Stomach smooth muscle (tissue), 2 donors: ENCODE results near the gene LBHD2.

Source experiments
- H3K27ac ChIP-seq: one replicate; pipeline ENCODE4 v1.7.0; 2013; ENCODE audit warnings: mild to moderate bottlenecking, low read length, inconsistent platforms
- H3K27me3 ChIP-seq, 2 donors: one replicate each; pipeline ENCODE4 v1.7.0; 2013; ENCODE audit warnings: low read length in 2 of 2; ENCODE audit not compliant: insufficient read depth in 2 of 2, control insufficient read depth in 1 of 2
- H3K36me3 ChIP-seq, 2 donors: one replicate each; pipeline ENCODE4 v1.7.0; 2013; ENCODE audit warnings: low read length in 2 of 2; ENCODE audit not compliant: control insufficient read depth in 2 of 2, insufficient read depth in 2 of 2
- H3K4me1 ChIP-seq: one replicate; pipeline ENCODE4 v1.7.0; 2013; ENCODE audit warnings: low read length; ENCODE audit not compliant: control insufficient read depth, insufficient read depth
- H3K4me3 ChIP-seq, 2 donors: one replicate each; pipeline ENCODE4 v1.7.0; 2013; ENCODE audit warnings: low read length in 2 of 2
- H3K9ac ChIP-seq, 2 donors: one replicate each; pipeline ENCODE4 v1.7.0; 2013; ENCODE audit warnings: low read length in 2 of 2, mild to moderate bottlenecking in 1 of 2
- H3K9me3 ChIP-seq, 2 donors: one replicate each; pipeline ENCODE4 v1.7.0; 2013; ENCODE audit warnings: low read length in 2 of 2; ENCODE audit not compliant: control insufficient read depth in 2 of 2
- donor health status: healthy.
- donor health status: Pancreatic carcinoma.

The LBHD2 gene

GRCh38 chr14:103057372-103058163, 26.4 kb upstream of the LBHD2 start, which contains the start of gene CDC42BPB:
CDC42BPB (minus strand) TSS chr14:103057549; CDS start chr14:103057173, 376 bp downstream.
- H3K4me1 ChIP-seq = peaks cover 29% of the 10 kb centered on the region
- H3K9ac ChIP-seq = peak within 1 kb of the TSS; percentile 66 to 78
- H3K27ac ChIP-seq = peak within 1 kb of the TSS; percentile 55
- no peaks in the 10 kb centered on the region for H3K36me3 ChIP-seq
- no peaks in the 10 kb centered on the region for H3K9me3 ChIP-seq
- peak within 1 kb of the TSS; percentile 79 to 87 for H3K4me3 ChIP-seq
- H3K27me3 ChIP-seq = no peaks in the 10 kb centered on the region

GRCh38 chr14:103058164-103059055, 25.6 kb upstream of the LBHD2 start:
- H3K4me3 ChIP-seq = peak overlapping the region; percentile 79 to 83
- H3K9me3 ChIP-seq = no peaks in the 10 kb centered on the region
- peak overlapping the region; percentile 65 to 71 for H3K9ac ChIP-seq
- H3K36me3 ChIP-seq = no peaks in the 10 kb centered on the region
- peaks cover 29% of the 10 kb centered on the region for H3K4me1 ChIP-seq
- H3K27ac ChIP-seq = no peak overlapping the region
- H3K27me3 ChIP-seq = no peaks in the 10 kb centered on the region

GRCh38 chr14:103059556-103059955, 24.5 kb upstream of the LBHD2 start:
- no peaks in the 10 kb centered on the region for H3K9me3 ChIP-seq
- no peak overlapping the region for H3K9ac ChIP-seq
- H3K4me1 ChIP-seq = peaks cover 29% of the 10 kb centered on the region
- no peak overlapping the region for H3K27ac ChIP-seq
- no peaks in the 10 kb centered on the region for H3K36me3 ChIP-seq
- H3K27me3 ChIP-seq = no peaks in the 10 kb centered on the region
- H3K4me3 ChIP-seq = no peak overlapping the region

- peaks cover 17% of the 10 kb centered on the region for H3K4me1 ChIP-seq
- no peak overlapping the region for H3K9ac ChIP-seq
- no peaks in the 10 kb centered on the region for H3K27me3 ChIP-seq
- no peak overlapping the region for H3K27ac ChIP-seq
- H3K4me3 ChIP-seq = no peak overlapping the region
- H3K9me3 ChIP-seq = no peaks in the 10 kb centered on the region
- no peaks in the 10 kb centered on the region for H3K36me3 ChIP-seq
These were observed 22.5 kb upstream of the LBHD2 start for GRCh38 chr14:103061482-103061976.

- H3K27ac ChIP-seq = no peak overlapping the region
- no peak overlapping the region for H3K9ac ChIP-seq
- no peak overlapping the region for H3K4me3 ChIP-seq
- H3K9me3 ChIP-seq = no peaks in the 10 kb centered on the region
- no peaks in the 10 kb centered on the region for H3K36me3 ChIP-seq
- no peaks in the 10 kb centered on the region for H3K27me3 ChIP-seq
- peaks cover 7% of the 10 kb centered on the region for H3K4me1 ChIP-seq
These were observed 19.6 kb upstream of the LBHD2 start for GRCh38 chr14:103064436-103064835.

GRCh38 chr14:103064978-103065377, 19.0 kb upstream of the LBHD2 start:
- H3K9ac ChIP-seq = no peak overlapping the region
- H3K9me3 ChIP-seq = no peaks in the 10 kb centered on the region
- H3K4me3 ChIP-seq = no peak overlapping the region
- no peak overlapping the region for H3K27ac ChIP-seq
- H3K4me1 ChIP-seq = peaks cover 3% of the 10 kb centered on the region
- H3K27me3 ChIP-seq = no peaks in the 10 kb centered on the region
- no peaks in the 10 kb centered on the region for H3K36me3 ChIP-seq

GRCh38 chr14:103065861-103066260, 18.1 kb upstream of the LBHD2 start:
- Histone ChIP-seq H3K27me3 (no peaks in the 10 kb centered on the region), H3K4me1 (peaks cover 3% of the 10 kb centered on the region), H3K9ac (no peak overlapping the region), H3K9me3 (no peaks in the 10 kb centered on the region), H3K36me3 (no peaks in the 10 kb centered on the region), H3K4me3 (no peak overlapping the region), H3K27ac (no peak overlapping the region)

GRCh38 chr14:103066399-103066798, 17.6 kb upstream of the LBHD2 start:
- H3K4me3 ChIP-seq = no peak overlapping the region
- no peaks in the 10 kb centered on the region for H3K36me3 ChIP-seq

GRCh38 chr14:103067231-103067954, 16.6 kb upstream of the LBHD2 start:
- no peaks in the 10 kb centered on the region for H3K9me3 ChIP-seq
- no peak overlapping the region for H3K27ac ChIP-seq
- no peaks in the 10 kb centered on the region for H3K36me3 ChIP-seq
- H3K4me1 ChIP-seq = peaks cover 7% of the 10 kb centered on the region
- H3K27me3 ChIP-seq = no peaks in the 10 kb centered on the region
- H3K4me3 ChIP-seq = no peak overlapping the region
- H3K9ac ChIP-seq = no peak overlapping the region

More at GRCh38 chr14:103066399-103066798, 17.6 kb upstream of the LBHD2 start:
- Histone ChIP-seq H3K9me3 (no peaks in the 10 kb centered on the region), H3K27ac (no peak overlapping the region), H3K27me3 (no peaks in the 10 kb centered on the region), H3K4me1 (peaks cover 7% of the 10 kb centered on the region), H3K9ac (no peak overlapping the region)

- no peaks in the 10 kb centered on the region for H3K27me3 ChIP-seq
- H3K9ac ChIP-seq = no peak overlapping the region
- no peaks in the 10 kb centered on the region for H3K36me3 ChIP-seq
- H3K9me3 ChIP-seq = no peaks in the 10 kb centered on the region
- H3K27ac ChIP-seq = no peak overlapping the region
- H3K4me3 ChIP-seq = no peak overlapping the region
- H3K4me1 ChIP-seq = peaks cover 7% of the 10 kb centered on the region
These were observed 15.5 kb upstream of the LBHD2 start for GRCh38 chr14:103068351-103069073.
